AG09309 (cell line): ENCODE data around the gene TRANK1.
"Not testable (repeated sequence)": the region's sequence is repeated elsewhere in the genome, so short reads cannot be mapped to it uniquely, and the experiment has no call there.

ENCODE experiments used
- DNase-seq: peaks from one replicate; pipeline ENCODE4 v3.0.0-alpha.2; 2010; ENCODE audit warnings: low read depth
- H3K4me3 ChIP-seq: 2 replicates; pipeline ENCODE4 v1.5.1; 2011; ENCODE audit warnings: mild to moderate bottlenecking, low read depth, low read length, moderate library complexity; ENCODE audit not compliant: control insufficient read depth
- TF ChIP-seq, protein P1 (sequence below): IDR thresholded peaks from 2 replicates; pipeline ENCODE4 v1.5.1; 2011; ENCODE audit warnings: mild to moderate bottlenecking, low read depth, low read length, inconsistent platforms; ENCODE audit not compliant: insufficient read depth, control insufficient read depth; ENCODE audit errors: missing control alignments

TRANK1 gene

GRCh38 chr3:36909181-36909580 lies 35.7 kb downstream of the TRANK1 start:
- H3K4me3 ChIP-seq, result no peak overlapping the region
- TF ChIP-seq, protein P1, sequence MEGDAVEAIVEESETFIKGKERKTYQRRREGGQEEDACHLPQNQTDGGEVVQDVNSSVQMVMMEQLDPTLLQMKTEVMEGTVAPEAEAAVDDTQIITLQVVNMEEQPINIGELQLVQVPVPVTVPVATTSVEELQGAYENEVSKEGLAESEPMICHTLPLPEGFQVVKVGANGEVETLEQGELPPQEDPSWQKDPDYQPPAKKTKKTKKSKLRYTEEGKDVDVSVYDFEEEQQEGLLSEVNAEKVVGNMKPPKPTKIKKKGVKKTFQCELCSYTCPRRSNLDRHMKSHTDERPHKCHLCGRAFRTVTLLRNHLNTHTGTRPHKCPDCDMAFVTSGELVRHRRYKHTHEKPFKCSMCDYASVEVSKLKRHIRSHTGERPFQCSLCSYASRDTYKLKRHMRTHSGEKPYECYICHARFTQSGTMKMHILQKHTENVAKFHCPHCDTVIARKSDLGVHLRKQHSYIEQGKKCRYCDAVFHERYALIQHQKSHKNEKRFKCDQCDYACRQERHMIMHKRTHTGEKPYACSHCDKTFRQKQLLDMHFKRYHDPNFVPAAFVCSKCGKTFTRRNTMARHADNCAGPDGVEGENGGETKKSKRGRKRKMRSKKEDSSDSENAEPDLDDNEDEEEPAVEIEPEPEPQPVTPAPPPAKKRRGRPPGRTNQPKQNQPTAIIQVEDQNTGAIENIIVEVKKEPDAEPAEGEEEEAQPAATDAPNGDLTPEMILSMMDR, result no peak

GRCh38 chr3:36908647-36909180 lies 36.1 kb downstream of the TRANK1 start:
- H3K4me3 ChIP-seq, result peak overlapping the region; percentile 35
- DNase-seq, result no peak
- TF ChIP-seq, protein P1, result no peak

More at GRCh38 chr3:36909181-36909580, 35.7 kb downstream of the TRANK1 start:
- DNase-seq, result no peak

DNA sequence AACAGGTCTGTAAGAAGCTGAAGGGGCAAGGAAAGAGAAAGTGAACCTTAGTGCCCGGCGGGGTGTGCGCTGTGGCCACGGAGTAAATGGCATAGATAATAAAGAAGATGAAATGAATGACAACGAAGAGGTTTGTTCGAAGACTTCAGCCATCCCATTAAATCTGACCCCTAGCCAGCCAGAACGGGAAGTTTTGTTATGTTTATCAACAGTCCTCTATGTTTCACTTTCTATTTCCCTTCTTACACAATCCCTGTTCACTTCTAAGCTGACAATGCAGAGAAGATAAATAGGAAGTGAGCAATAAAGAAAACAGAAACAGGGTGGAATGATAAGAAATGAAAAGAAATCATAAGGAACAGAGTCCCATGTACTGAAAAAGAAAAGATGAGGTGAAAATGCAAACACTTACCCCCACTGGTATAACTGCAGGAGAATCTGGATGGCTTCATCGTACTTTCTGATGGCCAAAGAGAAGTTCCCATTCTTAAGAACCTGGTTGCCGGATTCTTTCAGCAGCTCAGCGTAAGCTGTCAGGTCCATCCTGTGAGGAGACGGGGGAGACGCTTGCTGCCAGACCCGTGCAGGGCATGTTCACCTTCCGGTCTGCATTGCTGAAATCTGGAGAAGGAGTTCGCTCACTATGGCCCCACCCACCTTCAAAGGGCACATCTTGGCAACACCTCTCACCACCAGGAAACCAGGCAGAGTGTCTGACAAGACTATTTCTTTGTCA lies 36.8 kb downstream of the TRANK1 start:
- H3K4me3 ChIP-seq, result peak overlapping the region; percentile 35
- TF ChIP-seq, protein P1, result no peak
- DNase-seq, result no peak

GRCh38 chr3:36906504-36907149 lies 38.2 kb downstream of the TRANK1 start:
- H3K4me3 ChIP-seq, result no peak overlapping the region
- DNase-seq, result no peak
- TF ChIP-seq, protein P1, result no peak

DNA sequence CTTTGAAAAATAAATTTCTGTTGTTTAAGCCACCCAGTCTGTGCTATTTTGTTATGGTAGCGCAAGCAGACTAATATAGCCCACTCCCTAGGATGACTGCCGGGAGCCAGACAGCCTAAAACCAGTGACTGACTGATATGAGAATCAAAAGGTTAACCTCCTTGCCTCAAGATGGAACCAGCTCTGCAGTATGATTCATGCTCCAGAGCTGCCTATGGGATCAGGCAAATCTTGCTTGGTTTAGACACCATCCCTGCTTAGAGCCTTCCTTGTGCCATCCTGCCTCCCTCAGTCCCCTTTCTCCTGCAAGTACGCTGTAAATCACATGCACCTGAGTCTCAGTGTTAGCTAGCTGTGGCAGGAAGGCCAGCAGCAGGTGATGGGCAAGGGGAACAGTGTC lies 39.3 kb downstream of the TRANK1 start:
- TF ChIP-seq, protein P1, result no peak
- DNase-seq, result no peak
- no peak overlapping the region for H3K4me3 ChIP-seq

DNA sequence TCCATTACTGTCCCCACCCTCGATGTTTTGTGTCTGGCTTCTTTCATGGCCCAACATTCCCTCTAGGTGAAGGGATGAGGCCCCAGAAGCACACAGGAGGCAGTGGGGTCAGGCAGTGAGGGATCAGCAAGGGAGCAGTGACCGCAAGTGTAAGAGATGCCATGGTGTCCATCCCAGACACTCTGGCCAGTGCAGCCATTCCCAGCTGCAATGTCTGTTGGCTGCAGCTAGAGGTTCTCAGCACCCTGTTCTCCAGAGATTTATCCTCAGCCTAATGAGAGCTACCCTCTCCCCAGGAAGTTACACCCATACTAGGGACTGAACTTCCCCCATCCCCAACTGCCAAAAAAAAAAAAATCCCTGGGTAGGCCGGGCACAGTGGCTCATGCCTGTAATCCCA lies 40.2 kb downstream of the TRANK1 start:
- TF ChIP-seq, protein P1, result peak; percentile 54
- no peak for DNase-seq

DNA sequence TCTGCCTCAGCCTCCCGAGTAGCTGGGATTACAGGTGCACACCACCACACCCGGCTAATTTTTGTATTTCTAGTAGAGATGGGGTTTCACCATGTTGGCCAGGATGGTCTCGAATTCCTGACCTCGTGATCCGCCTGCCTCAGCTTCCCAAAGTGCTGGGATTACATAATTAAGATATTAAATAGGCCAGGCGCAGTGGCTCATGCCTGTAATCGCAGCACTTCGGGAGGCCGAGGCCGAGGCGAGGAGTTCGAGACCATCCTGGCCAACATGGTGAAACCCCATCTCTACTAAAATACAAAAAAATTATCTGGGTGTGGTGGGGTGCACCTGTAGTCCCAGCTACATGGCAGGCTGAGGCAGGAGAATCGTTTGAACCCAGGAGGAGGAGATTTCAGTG lies 40.8 kb downstream of the TRANK1 start:
- not testable (repeated sequence) for DNase-seq, H3K4me3 ChIP-seq

More for the DNA sequence above, 40.2 kb downstream of the TRANK1 start:
- H3K4me3 ChIP-seq, result no peak overlapping the region
